ENCODE data around the gene AGBL4. TPM values are rescaled to one million over a fixed set of nuclear protein-coding genes. Genes with fewer than 3 reads are reported as not detected.

The AGBL4 gene
- total and polyA plus RNA-seq, 2 of the 4 experiments (the other 2 are of a cell fraction), result not detected

DNA sequence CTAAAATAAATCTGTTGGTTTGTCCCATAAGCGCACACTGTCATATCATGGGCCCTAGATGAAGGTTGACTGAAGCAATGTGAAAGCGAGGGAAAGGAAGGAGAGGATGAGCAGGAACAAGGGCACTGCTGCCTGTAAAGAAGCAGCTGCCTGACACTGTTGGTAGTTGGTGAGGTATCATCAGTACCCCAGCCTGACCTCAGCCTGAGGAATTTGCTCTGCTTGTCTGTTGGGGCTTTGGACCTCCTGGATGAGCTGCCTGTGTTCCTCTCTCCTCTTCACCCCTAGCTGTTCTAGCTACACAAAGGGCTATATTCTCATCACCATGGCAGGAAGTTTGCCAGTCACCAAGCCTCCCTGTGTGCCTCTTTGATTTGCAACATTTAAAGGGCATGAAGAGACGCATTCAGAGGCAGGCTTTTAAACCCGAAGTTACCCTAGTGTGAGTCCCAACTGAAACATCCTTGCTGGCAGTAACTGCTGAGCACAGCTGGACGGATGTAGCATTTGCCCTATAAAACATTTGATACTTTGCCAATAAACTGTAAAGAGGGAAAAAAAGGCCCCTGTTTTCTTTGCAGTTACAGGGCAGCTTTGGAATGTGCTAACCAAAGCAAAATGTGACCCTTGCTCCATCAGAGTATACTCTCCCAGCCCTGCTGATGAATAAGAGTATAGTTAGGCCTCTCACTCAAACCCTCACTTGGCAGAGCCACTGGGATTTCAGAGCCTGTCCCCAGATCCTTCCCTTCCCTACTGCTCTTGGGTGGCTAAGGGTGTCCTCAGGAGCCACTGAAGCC lies 1529.6 kb downstream of the AGBL4 start:
- Histone ChIP-seq H2AK9ac (replicated peaks; ENCODE audit: low read depth, low read length, poor library complexity) (peak overlapping the region; percentile 18), H4K5ac (ENCODE audit: low read depth, low read length) (peak overlapping the region; percentile 75), H3K23ac (ENCODE audit: low read depth, low read length) (peak overlapping the region; percentile 61), H2BK5ac (ENCODE audit: low read depth, low read length, poor library complexity, severe bottlenecking) (peak overlapping the region; percentile 66), H3K9me1 (ENCODE audit: insufficient read depth, low read length) (peaks cover 10% of the 10 kb centered on the region), H2BK15ac (ENCODE audit: low read depth, low read length) (peak overlapping the region; percentile 45; the same call in 1 of the 3 replicates), H3K14ac (replicated peaks; ENCODE audit: low read depth, low read length) (peak overlapping the region; percentile 47; the same call in 1 of the 2 replicates), H3K4me2 (ENCODE audit: low read depth, low read length) (peak overlapping the region; percentile 68), H3K56ac (ENCODE audit: extremely low read depth, insufficient read depth, low read length) (no peak overlapping the region), H2AFZ (replicated peaks; ENCODE audit: low read length, poor library complexity) (peak overlapping the region; percentile 81), H3K79me1 (ENCODE audit: low read depth in 1 of 2, low read length in 2 of 2) (no peaks in the 10 kb centered on the region), H3K9me3 (ENCODE audit: control insufficient read depth, insufficient read depth, low read length) (no peaks in the 10 kb centered on the region), H3K4me1 (ENCODE audit: control insufficient read depth, insufficient read depth, low read length) (peaks cover 18% of the 10 kb centered on the region), H4K20me1 (ENCODE audit: insufficient read depth, low read length) (peaks cover 3% of the 10 kb centered on the region; the same call in 1 of the 2 replicates), H3K18ac (ENCODE audit: low read depth, low read length) (peak overlapping the region; percentile 92), H3K4me3 (ENCODE audit: insufficient read depth, low read depth, low read length) (no peak overlapping the region), H2BK20ac (ENCODE audit: low read depth, low read length) (peak overlapping the region; percentile 78), H3K27me3 (ENCODE audit: control insufficient read depth, insufficient read depth, low read length) (no peaks in the 10 kb centered on the region), H3K36me3 (ENCODE audit: control insufficient read depth, insufficient read depth, low read length) (no peaks in the 10 kb centered on the region), H3K4ac (ENCODE audit: low read depth, low read length) (peak overlapping the region; percentile 75), H4K8ac (ENCODE audit: low read depth in 2 of 2, low read length in 2 of 2) (peak overlapping the region; percentile 20 to 77; a peak in 2 of 4 replicates), H3K27ac (ENCODE audit: insufficient read depth, low read length) (peak overlapping the region; percentile 89), H2AK5ac (ENCODE audit: low read depth, low read length) (peak overlapping the region; percentile 78), H3K9ac (ENCODE audit: low read depth, low read length) (peak overlapping the region; percentile 11; the same call in 1 of the 2 replicates), H2BK120ac (ENCODE audit: low read depth, low read length) (peak overlapping the region; percentile 84), H4K91ac (ENCODE audit: insufficient read depth, low read depth, low read length) (peak overlapping the region; percentile 74)
- intact Hi-C loops (cut with micrococcal nuclease) (loop anchor here (1.0 to 10.0 kb wide), 2 partner anchors 22 to 1319 kb away; partner anchors contain the start of gene SPATA6), dilution Hi-C loops (cut with HindIII; ENCODE audit: low sequenced_read_pairs, unreplicated experiment) (no loop called here), in situ Hi-C loops (cut with MboI; ENCODE audit: low sequenced_read_pairs) (no loop called here)
- WGBS, 2 experiments (ENCODE audit: extremely low coverage in 2 of 2, insufficient read length in 1 of 2), result 47% methylated on average over 3 of the region's 5 CpGs; no CpG with 5 or more reads in 1 of the 2 experiments
- DNase-seq (peak; percentile 94), ATAC-seq (ENCODE audit: low read depth) (peak; percentile 91)
- TF ChIP-seq, protein P1, sequence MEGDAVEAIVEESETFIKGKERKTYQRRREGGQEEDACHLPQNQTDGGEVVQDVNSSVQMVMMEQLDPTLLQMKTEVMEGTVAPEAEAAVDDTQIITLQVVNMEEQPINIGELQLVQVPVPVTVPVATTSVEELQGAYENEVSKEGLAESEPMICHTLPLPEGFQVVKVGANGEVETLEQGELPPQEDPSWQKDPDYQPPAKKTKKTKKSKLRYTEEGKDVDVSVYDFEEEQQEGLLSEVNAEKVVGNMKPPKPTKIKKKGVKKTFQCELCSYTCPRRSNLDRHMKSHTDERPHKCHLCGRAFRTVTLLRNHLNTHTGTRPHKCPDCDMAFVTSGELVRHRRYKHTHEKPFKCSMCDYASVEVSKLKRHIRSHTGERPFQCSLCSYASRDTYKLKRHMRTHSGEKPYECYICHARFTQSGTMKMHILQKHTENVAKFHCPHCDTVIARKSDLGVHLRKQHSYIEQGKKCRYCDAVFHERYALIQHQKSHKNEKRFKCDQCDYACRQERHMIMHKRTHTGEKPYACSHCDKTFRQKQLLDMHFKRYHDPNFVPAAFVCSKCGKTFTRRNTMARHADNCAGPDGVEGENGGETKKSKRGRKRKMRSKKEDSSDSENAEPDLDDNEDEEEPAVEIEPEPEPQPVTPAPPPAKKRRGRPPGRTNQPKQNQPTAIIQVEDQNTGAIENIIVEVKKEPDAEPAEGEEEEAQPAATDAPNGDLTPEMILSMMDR (conservative IDR thresholded peaks at IDR 0.05; ENCODE audit: low read depth, low read length), result no peak
- peak; percentile 88 for TF ChIP-seq MAFK (IDR thresholded peaks at IDR 0.05; ENCODE audit: low read depth, low read length)
- no peak for TF ChIP-seq BHLHE40 (IDR thresholded peaks at IDR 0.05; ENCODE audit: low read depth, low read length)
- TF ChIP-seq POLR2A (IDR thresholded peaks at IDR 0.05; ENCODE audit: low read depth, low read length), result no peak
- TF ChIP-seq RCOR1 (IDR thresholded peaks at IDR 0.05; ENCODE audit: insufficient replicate concordance, low read length), result no peak
- TF ChIP-seq, protein P2, sequence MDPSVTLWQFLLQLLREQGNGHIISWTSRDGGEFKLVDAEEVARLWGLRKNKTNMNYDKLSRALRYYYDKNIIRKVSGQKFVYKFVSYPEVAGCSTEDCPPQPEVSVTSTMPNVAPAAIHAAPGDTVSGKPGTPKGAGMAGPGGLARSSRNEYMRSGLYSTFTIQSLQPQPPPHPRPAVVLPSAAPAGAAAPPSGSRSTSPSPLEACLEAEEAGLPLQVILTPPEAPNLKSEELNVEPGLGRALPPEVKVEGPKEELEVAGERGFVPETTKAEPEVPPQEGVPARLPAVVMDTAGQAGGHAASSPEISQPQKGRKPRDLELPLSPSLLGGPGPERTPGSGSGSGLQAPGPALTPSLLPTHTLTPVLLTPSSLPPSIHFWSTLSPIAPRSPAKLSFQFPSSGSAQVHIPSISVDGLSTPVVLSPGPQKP (IDR thresholded peaks at IDR 0.05; ENCODE audit: borderline replicate concordance, low read depth, low read length), result no peak
- no peak for TF ChIP-seq CHD1 (IDR thresholded peaks at IDR 0.05; ENCODE audit: low read depth, low read length)
- TF ChIP-seq MAZ (IDR thresholded peaks at IDR 0.05; ENCODE audit: borderline replicate concordance, low read depth, low read length), result no peak
- TF ChIP-seq RAD21 (IDR thresholded peaks at IDR 0.05; ENCODE audit: low read length), result no peak
- TF ChIP-seq FOS (IDR thresholded peaks at IDR 0.05; ENCODE audit: low read depth, low read length), result peak; percentile 28; the same call in 1 of the 2 replicates
- TF ChIP-seq CEBPB (IDR thresholded peaks at IDR 0.05; ENCODE audit: low read depth, low read length), result no peak; the same call in 1 of the 2 replicates
- POLR2A ChIA-PET (ENCODE audit: unreplicated experiment), result no interaction called here
- BruUV-seq (replicated peaks), result no TSS peak
- CTCF ChIA-PET, result interaction anchor here (0.5 to 0.7 kb wide), 2 partner anchors 21 to 27 kb away, joined by 3 read pairs; no protein-coding TSS in a partner anchor
